HEK293 (cell line): ENCODE data around the gene SLC14A1.
A peak's percentile ranks its signal among the peaks of the same experiment; 100 is the strongest.

ENCODE experiments used
- CTCF ChIA-PET: fragments of 350-600 bp; formaldehyde crosslinking; extraction: SDS; loops from one replicate; lab custom pipeline; 2021; ENCODE audit warnings: antibody characterized with exemption; lab: Yijun Ruan, JAX
- POLR2A ChIA-PET: fragments of 300-600 bp; formaldehyde crosslinking; extraction: SDS; loops from one replicate; lab custom pipeline; 2020; ENCODE audit warnings: antibody characterized with exemption, inconsistent platforms; lab: Yijun Ruan, JAX
- H3K27ac ChIP-seq: fragments of 200-500 bp; sonication (Bioruptor generic); 2 replicates; pipeline ENCODE4 v1.5.1; 2014; ENCODE audit warnings: low read depth, low read length, control low read depth, inconsistent platforms; ENCODE audit errors: extremely low read depth
- H3K36me3 ChIP-seq, 2 experiments: fragments of 200-500 bp in 1 of 2; sonication (Bioruptor generic) in 1 of 2; 1 replicate in 1 of 2; 2 replicates in 1 of 2; pipeline ENCODE4 v1.5.1; 2014 to 2017; ENCODE audit warnings: inconsistent platforms in 2 of 2, low read length in 2 of 2; ENCODE audit not compliant: control insufficient read depth in 2 of 2, insufficient read depth in 1 of 2
- H3K4me1 ChIP-seq: fragments of 200-500 bp; sonication (Bioruptor generic); 2 replicates; pipeline ENCODE4 v1.5.1; 2014; ENCODE audit warnings: mild to moderate bottlenecking, low read length, inconsistent platforms; ENCODE audit not compliant: control insufficient read depth, insufficient read depth
- H3K4me3 ChIP-seq: 2 replicates; pipeline ENCODE4 v1.5.1; 2011; ENCODE audit warnings: low read depth, mild to moderate bottlenecking, control low read depth, low read length, moderate library complexity
- H3K9me3 ChIP-seq: fragments of 200-500 bp; sonication (Bioruptor generic); 2 replicates; pipeline ENCODE4 v1.5.1; 2014; ENCODE audit warnings: low read depth, low read length, inconsistent platforms; ENCODE audit not compliant: control insufficient read depth, insufficient read depth
- EGR2 ChIP-seq: fragments of 450-650 bp; formaldehyde crosslinking; IDR thresholded peaks from 2 replicates; pipeline ENCODE4 v1.5.1; 2016; ENCODE audit warnings: low read depth, missing biosample characterization, missing genetic modification characterization
- FEZF1 ChIP-seq: fragments of 450-650 bp; formaldehyde crosslinking; IDR thresholded peaks from 2 replicates; pipeline ENCODE4 v1.5.1; 2016; ENCODE audit warnings: missing biosample characterization, missing genetic modification characterization
- GLIS1 ChIP-seq: fragments of 450-650 bp; formaldehyde crosslinking; IDR thresholded peaks from 2 replicates; pipeline ENCODE4 v1.5.1; 2016; ENCODE audit warnings: missing biosample characterization, missing genetic modification characterization
- KLF7 ChIP-seq: fragments of 450-650 bp; formaldehyde crosslinking; IDR thresholded peaks from 2 replicates; pipeline ENCODE4 v1.5.1; 2016; ENCODE audit warnings: missing biosample characterization, missing genetic modification characterization, borderline replicate concordance
- ZFP69B ChIP-seq: fragments of 450-650 bp; formaldehyde crosslinking; IDR thresholded peaks from 2 replicates; pipeline ENCODE4 v1.5.1; 2016; ENCODE audit warnings: missing biosample characterization, missing genetic modification characterization
- ZNF114 ChIP-seq: fragments of 450-650 bp; formaldehyde crosslinking; IDR thresholded peaks from 2 replicates; pipeline ENCODE4 v1.5.0; 2017; ENCODE audit warnings: missing biosample characterization, missing genetic modification characterization
- ZNF138 ChIP-seq: fragments of 450-650 bp; formaldehyde crosslinking; IDR thresholded peaks from 2 replicates; pipeline ENCODE4 v1.5.1; 2016; ENCODE audit warnings: missing biosample characterization, missing genetic modification characterization, borderline replicate concordance
- ZNF416 ChIP-seq: fragments of 450-650 bp; formaldehyde crosslinking; IDR thresholded peaks from 2 replicates; pipeline ENCODE4 v1.5.1; 2016; ENCODE audit warnings: missing biosample characterization, missing genetic modification characterization
- ZNF48 ChIP-seq: fragments of 450-650 bp; formaldehyde crosslinking; IDR thresholded peaks from 2 replicates; pipeline ENCODE4 v1.5.1; 2016; ENCODE audit warnings: missing biosample characterization, missing genetic modification characterization
- ZNF514 ChIP-seq: fragments of 450-650 bp; formaldehyde crosslinking; IDR thresholded peaks from 2 replicates; pipeline ENCODE4 v1.5.1; 2016; ENCODE audit warnings: missing biosample characterization, missing genetic modification characterization
- ZNF521 ChIP-seq: fragments of 450-650 bp; formaldehyde crosslinking; IDR thresholded peaks from 2 replicates; pipeline ENCODE4 v1.5.1; 2017; ENCODE audit warnings: missing biosample characterization, mild to moderate bottlenecking, missing genetic modification characterization
- ZNF792 ChIP-seq: fragments of 450-650 bp; formaldehyde crosslinking; IDR thresholded peaks from 2 replicates; pipeline ENCODE4 v1.5.1; 2016; ENCODE audit warnings: missing biosample characterization, missing genetic modification characterization
- ZNF837 ChIP-seq: fragments of 450-650 bp; formaldehyde crosslinking; IDR thresholded peaks from 2 replicates; pipeline ENCODE4 v1.5.1; 2016; ENCODE audit warnings: missing biosample characterization, missing genetic modification characterization
- ZNF843 ChIP-seq: fragments of 450-650 bp; formaldehyde crosslinking; IDR thresholded peaks from 2 replicates; pipeline ENCODE4 v1.5.1; 2016; ENCODE audit warnings: missing biosample characterization, missing genetic modification characterization
- ZSCAN16 ChIP-seq: fragments of 450-650 bp; formaldehyde crosslinking; IDR thresholded peaks from 2 replicates; pipeline ENCODE4 v1.5.1; 2016; ENCODE audit warnings: missing biosample characterization, missing genetic modification characterization
- ZSCAN23 ChIP-seq: fragments of 450-650 bp; formaldehyde crosslinking; IDR thresholded peaks from 2 replicates; pipeline ENCODE4 v1.5.1; 2016; ENCODE audit warnings: missing biosample characterization, missing genetic modification characterization
- TF ChIP-seq, protein P1 (sequence below): fragments of 450-650 bp; formaldehyde crosslinking; IDR thresholded peaks from 2 replicates; pipeline ENCODE4 v1.5.1; 2016; ENCODE audit warnings: missing biosample characterization, missing genetic modification characterization, low read depth

Gene SLC14A1

GRCh38 chr18:45741056-45741455 is 17.1 kb downstream of the SLC14A1 start:
- H3K4me3 ChIP-seq = no peak overlapping the region
- H3K36me3 ChIP-seq = no peaks in the 10 kb centered on the region
- ChIA-PET POLR2A (no interaction called here), CTCF (interaction anchor here (0.6 kb wide), 1 partner anchor 116 kb away, joined by 3 read pairs; no protein-coding TSS in a partner anchor)
- TF ChIP-seq ZNF114 (no peak), ZNF48 (no peak), ZNF514 (tag by site-specific recombination) (no peak), ZSCAN16 (tag by site-specific recombination) (no peak), ZNF416 (no peak), EGR2 (tag by site-specific recombination) (peak; percentile 67)
- TF ChIP-seq, protein P1, sequence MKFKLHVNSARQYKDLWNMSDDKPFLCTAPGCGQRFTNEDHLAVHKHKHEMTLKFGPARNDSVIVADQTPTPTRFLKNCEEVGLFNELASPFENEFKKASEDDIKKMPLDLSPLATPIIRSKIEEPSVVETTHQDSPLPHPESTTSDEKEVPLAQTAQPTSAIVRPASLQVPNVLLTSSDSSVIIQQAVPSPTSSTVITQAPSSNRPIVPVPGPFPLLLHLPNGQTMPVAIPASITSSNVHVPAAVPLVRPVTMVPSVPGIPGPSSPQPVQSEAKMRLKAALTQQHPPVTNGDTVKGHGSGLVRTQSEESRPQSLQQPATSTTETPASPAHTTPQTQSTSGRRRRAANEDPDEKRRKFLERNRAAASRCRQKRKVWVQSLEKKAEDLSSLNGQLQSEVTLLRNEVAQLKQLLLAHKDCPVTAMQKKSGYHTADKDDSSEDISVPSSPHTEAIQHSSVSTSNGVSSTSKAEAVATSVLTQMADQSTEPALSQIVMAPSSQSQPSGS = no peak
- peaks cover 8% of the 10 kb centered on the region for H3K4me1 ChIP-seq
- no peaks in the 10 kb centered on the region for H3K9me3 ChIP-seq
- H3K27ac ChIP-seq = no peak overlapping the region

DNA sequence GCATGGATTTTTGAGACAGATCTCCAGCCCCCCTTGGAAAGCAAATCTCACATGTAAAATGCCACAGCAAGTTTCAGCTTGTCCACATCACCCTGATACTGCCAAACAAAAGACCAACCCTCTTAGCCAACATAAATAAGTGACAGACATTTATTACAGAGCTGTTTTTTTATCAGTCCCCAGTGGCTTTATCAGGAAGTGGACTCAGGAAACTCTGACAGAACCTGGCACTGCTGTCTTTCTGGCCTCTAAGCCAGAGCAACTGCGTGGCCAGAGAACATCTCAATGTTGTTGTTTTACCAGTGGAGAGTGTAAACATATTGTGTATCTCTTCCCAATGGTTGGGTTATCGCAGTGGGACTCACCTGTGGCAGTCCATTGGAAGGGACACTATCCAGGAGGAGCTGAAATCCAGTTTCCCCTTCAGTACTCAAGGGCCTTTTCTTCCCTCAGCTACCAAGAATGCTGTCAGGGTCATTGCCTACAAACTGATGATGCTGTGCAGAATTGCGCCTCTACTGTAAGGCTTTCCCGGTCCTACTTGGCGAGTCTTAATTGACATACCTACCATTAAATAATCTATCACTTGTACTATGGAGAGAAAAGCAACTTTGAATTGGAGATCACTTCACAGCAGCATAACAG is 22.0 kb downstream of the SLC14A1 start:
- 0 out of 2 replicates have a peak, but pooled peaks have one; percentile 34 for TF ChIP-seq ZNF843 (tag by site-specific recombination)
- peak; percentile 97 for TF ChIP-seq FEZF1 (tag by site-specific recombination)
- no peak for TF ChIP-seq ZFP69B (tag by site-specific recombination)
- TF ChIP-seq GLIS1 (tag by site-specific recombination) = peak; percentile 30; the same call in 1 of the 2 replicates

GRCh38 chr18:45748501-45748900 is 24.5 kb downstream of the SLC14A1 start:
- no peak for TF ChIP-seq ZNF792 (tag by site-specific recombination)
- TF ChIP-seq ZNF521 (tag by site-specific recombination) = no peak
- TF ChIP-seq ZNF837 (tag by site-specific recombination) = no peak
- no peak for TF ChIP-seq KLF7 (tag by site-specific recombination)
- no peak for TF ChIP-seq ZNF138
- no peak for TF ChIP-seq ZSCAN23 (tag by site-specific recombination)
- TF ChIP-seq ZNF514 (tag by site-specific recombination) = no peak
- Histone ChIP-seq H3K4me3 (no peak overlapping the region), H3K27ac (no peak overlapping the region), H3K36me3 (no peaks in the 10 kb centered on the region), H3K9me3 (no peaks in the 10 kb centered on the region), H3K4me1 (peaks cover 14% of the 10 kb centered on the region)
- ChIA-PET CTCF (interaction anchor here (0.5 to 1.1 kb wide), 5 partner anchors 16 to 327 kb away, joined by 3 to 4 read pairs (median 3); no protein-coding TSS in a partner anchor), POLR2A (interaction anchor here (0.5 kb wide), 1 partner anchor 355 kb away, joined by 3 read pairs; no protein-coding TSS in a partner anchor)

More for the DNA sequence above, 22.0 kb downstream of the SLC14A1 start:
- CTCF ChIA-PET = interaction anchor here (0.6 to 1.6 kb wide), 7 partner anchors 11 to 768 kb away, joined by 3 to 4 read pairs (median 3); no protein-coding TSS in a partner anchor
- no peak overlapping the region for H3K27ac ChIP-seq
- POLR2A ChIA-PET = no interaction called here
- H3K9me3 ChIP-seq = no peaks in the 10 kb centered on the region
- no peak overlapping the region for H3K4me3 ChIP-seq
- peaks cover 14% of the 10 kb centered on the region for H3K4me1 ChIP-seq
- H3K36me3 ChIP-seq = no peaks in the 10 kb centered on the region
